T-helper 17 cell (primary cell): ENCODE measurements around the gene NKAIN2. TPM values are rescaled to one million over a fixed set of nuclear protein-coding genes. Genes with fewer than 3 reads are reported as not detected.

Source experiments
- ATAC-seq: fragments of 150-1000 bp; cut with Tn5 transposase; 2 replicates; pipeline ENCODE4 v1.10.0; 2021; ENCODE audit warnings: mild to moderate bottlenecking, moderate library complexity
- DNase-seq, 3 donors: peaks; one replicate each; pipeline versions ENCODE4 v3.0.0 to v3.0.0-alpha.2; 2020 to 2021
- H3K9me3 ChIP-seq: one replicate; pipeline ENCODE4 v1.7.0; 2013; ENCODE audit warnings: low read length, mild to moderate bottlenecking; ENCODE audit not compliant: control insufficient read depth, poor library complexity, severe bottlenecking
- H3K27ac Mint-ChIP-seq: one replicate; pipeline ENCODE4 v1.8.0; 2022; ENCODE audit warnings: mild to moderate bottlenecking, moderate library complexity, mixed read lengths
- H3K27me3 Mint-ChIP-seq: one replicate; pipeline ENCODE4 v1.8.0; 2022; ENCODE audit warnings: mixed read lengths
- H3K36me3 Mint-ChIP-seq: one replicate; pipeline ENCODE4 v1.8.0; 2022; ENCODE audit warnings: low read depth, mixed read lengths
- H3K4me1 Mint-ChIP-seq: one replicate; pipeline ENCODE4 v1.8.0; 2022; ENCODE audit warnings: mild to moderate bottlenecking, mixed read lengths
- H3K4me3 Mint-ChIP-seq: one replicate; pipeline ENCODE4 v1.8.0; 2022; ENCODE audit warnings: mild to moderate bottlenecking, moderate library complexity, mixed read lengths
- total RNA-seq, 4 donors: library from RNA in 2 of 4; stranded (reverse) in 2 of 4; gene quantifications; one replicate each; pipeline ENCODE4 v1.2.3 and lab custom pipeline; 2022 to 2026

Gene NKAIN2
- total RNA-seq, 2 donors from 2014 or later: 0.13 TPM; not detected in 1

DNA sequence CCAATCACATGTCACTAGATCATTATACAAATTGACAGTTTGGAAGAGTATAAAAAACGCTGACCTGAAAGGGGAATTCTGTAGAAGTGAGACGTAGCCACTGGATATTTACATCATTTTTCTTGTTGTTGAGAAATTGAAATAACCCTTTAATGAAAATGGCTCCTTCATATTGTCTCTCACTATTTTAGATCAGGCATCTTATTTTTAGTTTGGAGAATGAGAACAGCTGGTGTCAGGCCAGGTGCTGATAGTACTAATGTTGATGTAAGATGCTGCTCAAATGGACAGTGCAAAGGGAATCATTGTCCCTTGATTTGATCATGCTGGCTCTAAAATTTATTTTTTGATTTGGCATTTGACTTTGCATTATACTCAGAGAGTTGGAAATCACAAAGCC lies 17.4 kb downstream of the NKAIN2 start:
- Mint-ChIP-seq H3K36me3 (no peaks in the 10 kb centered on the region), H3K27ac (no peak overlapping the region), H3K4me1 (no peaks in the 10 kb centered on the region), H3K4me3 (no peak overlapping the region), H3K27me3 (no peaks in the 10 kb centered on the region)
- no peaks in the 10 kb centered on the region for H3K9me3 ChIP-seq
- ATAC-seq (no peak), DNase-seq (no peak)

DNA sequence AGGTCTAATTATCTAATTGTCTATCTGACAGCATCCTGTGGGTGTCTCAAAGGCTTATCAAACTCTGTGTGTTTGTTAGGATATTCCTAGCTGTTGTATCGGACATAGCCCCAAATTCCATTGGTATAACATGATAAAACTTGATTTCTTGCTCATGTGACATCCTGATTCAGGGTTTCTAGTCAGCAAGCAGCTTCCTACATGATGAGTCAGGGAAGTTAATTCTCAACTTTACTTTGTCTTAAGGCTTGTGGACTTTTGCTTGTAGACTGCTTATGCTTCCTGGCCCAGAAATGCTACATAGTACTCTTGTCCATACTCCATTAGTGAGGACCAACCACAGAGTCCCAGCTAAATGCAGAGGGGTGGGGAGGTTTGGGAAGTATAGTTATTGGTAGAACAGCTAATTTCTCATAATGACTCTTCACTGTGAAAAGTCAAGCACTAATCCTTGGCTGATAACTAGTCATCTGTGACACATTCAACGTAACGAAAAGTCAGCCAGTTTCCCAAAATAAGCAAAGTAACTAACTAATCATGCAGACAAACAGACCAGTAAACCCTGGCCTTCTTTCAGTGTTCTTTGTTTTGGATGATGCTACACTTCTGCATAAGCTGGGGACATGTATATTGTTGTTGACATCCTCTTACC lies 25.8 kb downstream of the NKAIN2 start:
- Mint-ChIP-seq H3K36me3 (no peaks in the 10 kb centered on the region), H3K27ac (no peak overlapping the region), H3K4me3 (no peak overlapping the region), H3K27me3 (no peaks in the 10 kb centered on the region), H3K4me1 (no peaks in the 10 kb centered on the region)
- no peak for ATAC-seq
- no peaks in the 10 kb centered on the region for H3K9me3 ChIP-seq
- no peak for DNase-seq

DNA sequence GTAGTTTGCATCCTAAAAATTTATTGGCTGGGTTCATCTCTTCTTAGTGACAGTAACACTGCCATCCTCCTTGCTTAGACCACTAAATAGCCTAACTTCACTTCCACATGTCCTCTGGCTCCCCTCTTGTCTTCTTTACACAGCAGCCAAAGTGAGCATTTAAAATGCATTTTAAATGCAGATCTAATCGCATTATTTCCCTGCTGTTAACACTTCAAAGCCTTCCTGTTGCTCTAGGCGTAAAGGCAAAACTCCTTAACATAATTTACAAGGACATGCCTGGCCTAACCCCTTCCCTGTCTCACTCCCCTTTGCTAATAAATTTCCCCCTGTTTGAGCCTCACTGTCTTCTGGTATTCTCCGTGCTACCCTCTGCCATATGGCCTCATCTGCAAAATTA lies 26.5 kb downstream of the NKAIN2 start:
- no peak for ATAC-seq
- H3K27me3 Mint-ChIP-seq: no peaks in the 10 kb centered on the region
- no peak overlapping the region for H3K4me3 Mint-ChIP-seq
- no peak overlapping the region for H3K27ac Mint-ChIP-seq
- DNase-seq: no peak
- H3K4me1 Mint-ChIP-seq: no peaks in the 10 kb centered on the region
- H3K36me3 Mint-ChIP-seq: no peaks in the 10 kb centered on the region
- H3K9me3 ChIP-seq: no peaks in the 10 kb centered on the region

DNA sequence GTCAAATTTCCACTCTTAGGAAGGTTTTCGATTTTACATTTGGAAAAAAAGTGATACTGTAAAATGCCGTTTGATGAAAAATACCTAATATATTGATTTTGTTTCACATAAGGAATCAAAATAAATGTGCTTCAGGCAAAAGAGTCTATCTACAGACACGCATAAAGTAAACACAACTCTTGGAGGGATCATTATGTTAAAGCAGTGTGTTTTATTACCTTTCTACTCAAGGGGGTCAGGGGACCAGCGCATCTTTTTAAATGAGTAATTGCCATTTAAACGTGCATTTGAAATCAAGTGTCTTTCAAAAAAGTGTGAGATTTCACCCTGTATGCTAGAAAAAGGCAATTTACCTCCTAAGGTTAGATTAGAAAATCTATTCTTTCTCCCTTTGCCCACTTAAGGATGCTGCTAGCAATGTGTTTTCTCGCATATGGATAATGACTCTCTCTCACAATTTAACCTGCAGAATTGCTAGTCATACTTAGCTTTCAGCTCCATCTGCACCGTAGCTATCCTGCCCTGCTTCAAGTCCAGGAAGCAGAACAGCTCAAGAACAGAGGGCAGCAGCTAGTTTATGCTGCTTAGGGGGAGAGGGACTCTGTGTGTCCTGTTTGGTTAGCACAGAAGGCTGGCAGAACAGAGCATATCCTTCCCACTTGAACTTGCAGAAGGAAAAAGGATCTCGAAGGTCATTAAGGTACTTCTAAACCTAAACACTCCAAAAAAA lies 35.0 kb downstream of the NKAIN2 start:
- Mint-ChIP-seq H3K4me1 (no peaks in the 10 kb centered on the region), H3K36me3 (no peaks in the 10 kb centered on the region), H3K4me3 (no peak overlapping the region), H3K27ac (no peak overlapping the region), H3K27me3 (no peaks in the 10 kb centered on the region)
- no peaks in the 10 kb centered on the region for H3K9me3 ChIP-seq
- ATAC-seq (no peak), DNase-seq (no peak)

DNA sequence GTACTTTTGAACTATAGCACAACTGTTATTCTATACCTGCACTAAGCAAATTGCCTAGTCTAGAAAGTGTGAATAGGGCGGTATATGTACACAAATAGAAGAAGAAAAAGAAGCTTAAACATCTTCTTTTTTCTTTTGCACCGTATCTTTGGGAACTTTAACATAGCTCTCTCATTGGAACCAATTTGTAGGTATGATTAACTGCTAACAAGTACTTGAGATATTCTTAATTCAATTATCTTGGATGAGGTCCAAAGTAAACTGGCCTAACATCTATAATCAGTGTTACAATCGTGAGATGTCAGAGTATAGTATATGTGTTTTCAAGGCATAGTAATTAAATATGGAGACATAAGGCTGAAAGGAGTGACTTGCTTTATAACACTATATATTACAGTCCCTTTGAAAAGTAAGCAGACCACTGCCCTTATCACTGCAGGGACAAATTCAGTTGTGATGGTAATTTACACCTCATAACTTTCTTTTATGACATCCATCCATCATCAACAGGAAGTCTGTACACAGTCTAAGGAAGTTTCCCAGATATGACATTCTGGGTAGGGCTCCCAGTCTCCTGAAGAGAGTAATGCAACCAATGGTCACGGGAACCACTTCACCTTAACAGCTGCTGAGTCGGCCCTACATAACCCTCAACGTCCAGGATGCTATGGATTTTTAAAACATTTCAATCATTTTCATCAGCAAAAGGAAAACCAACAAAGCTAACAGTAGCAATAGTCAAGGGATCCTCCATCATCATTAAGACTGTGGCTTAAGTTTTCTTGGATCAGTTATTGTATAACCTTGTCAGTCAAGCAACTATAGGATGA lies 37.6 kb downstream of the NKAIN2 start:
- Mint-ChIP-seq H3K27ac (no peak overlapping the region), H3K4me3 (no peak overlapping the region), H3K4me1 (no peaks in the 10 kb centered on the region), H3K27me3 (no peaks in the 10 kb centered on the region), H3K36me3 (no peaks in the 10 kb centered on the region)
- ATAC-seq (no peak), DNase-seq (no peak)
- H3K9me3 ChIP-seq: no peaks in the 10 kb centered on the region

DNA sequence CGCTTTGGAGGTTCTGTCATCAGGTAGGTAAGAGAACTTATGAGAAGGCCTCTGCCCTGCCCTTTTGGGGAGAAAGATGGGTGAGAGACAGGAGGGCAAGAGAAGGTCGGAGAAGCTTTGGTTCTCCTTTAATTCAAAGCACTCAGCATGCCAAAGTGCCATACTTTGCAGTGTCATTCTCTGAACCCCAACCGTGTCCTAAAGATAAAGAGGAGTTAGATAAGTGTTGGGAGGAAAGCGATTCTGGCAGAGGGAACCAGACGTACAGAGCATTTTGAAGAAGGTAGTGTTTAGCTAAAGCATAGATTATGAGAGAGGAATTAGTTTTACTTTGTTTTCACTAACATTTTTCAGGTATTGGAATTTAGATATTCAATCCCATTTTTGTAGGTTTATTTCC lies 40.3 kb downstream of the NKAIN2 start:
- Mint-ChIP-seq H3K4me1 (no peaks in the 10 kb centered on the region), H3K36me3 (no peaks in the 10 kb centered on the region), H3K4me3 (no peak overlapping the region), H3K27me3 (no peaks in the 10 kb centered on the region), H3K27ac (no peak overlapping the region)
- no peaks in the 10 kb centered on the region for H3K9me3 ChIP-seq
- ATAC-seq: no peak
- no peak for DNase-seq

DNA sequence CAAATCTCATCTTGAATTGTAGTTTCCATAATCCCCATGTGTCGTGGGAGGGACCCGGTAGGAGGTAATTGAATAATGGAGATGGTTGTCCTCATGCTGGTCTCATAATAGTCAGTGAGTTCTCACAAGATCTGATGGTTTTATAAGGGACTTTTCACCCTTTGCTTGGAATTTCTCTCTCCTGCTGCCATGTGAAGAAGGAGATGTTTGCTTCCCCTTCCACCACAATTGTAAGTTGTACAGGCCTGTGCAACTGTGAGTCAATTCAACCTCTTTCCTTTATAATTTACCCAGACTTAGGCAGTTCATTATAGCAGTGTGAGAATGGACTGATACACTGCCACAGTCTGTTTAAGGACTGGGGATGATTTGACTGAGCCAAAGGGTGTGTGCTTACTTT lies 44.7 kb downstream of the NKAIN2 start:
- Mint-ChIP-seq H3K36me3 (no peaks in the 10 kb centered on the region), H3K4me1 (no peaks in the 10 kb centered on the region), H3K4me3 (no peak overlapping the region), H3K27ac (no peak overlapping the region), H3K27me3 (no peaks in the 10 kb centered on the region)
- no peak for ATAC-seq
- no peak for DNase-seq
- no peaks in the 10 kb centered on the region for H3K9me3 ChIP-seq

DNA sequence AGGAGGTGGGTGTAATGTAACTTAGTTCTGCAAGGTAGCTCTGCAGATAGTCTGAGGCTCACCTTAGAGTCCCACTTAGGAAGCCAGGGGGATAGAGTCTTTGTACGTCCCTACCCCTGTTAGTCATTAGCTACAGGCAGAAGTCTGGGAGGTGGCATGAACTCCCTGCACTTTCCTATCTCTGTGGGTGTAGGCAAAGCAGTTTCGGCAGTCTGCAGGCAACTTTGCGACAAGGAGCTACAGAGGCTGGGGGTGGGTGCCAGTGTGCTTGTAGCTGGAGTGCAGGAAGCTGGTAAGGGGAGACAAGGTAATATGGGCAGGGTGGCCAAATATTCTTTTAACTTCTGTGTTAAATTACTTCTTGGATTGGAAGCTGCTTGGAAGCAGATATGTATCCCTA lies 45.7 kb downstream of the NKAIN2 start:
- Mint-ChIP-seq H3K4me3 (no peak overlapping the region), H3K4me1 (no peaks in the 10 kb centered on the region), H3K27me3 (no peaks in the 10 kb centered on the region), H3K27ac (no peak overlapping the region), H3K36me3 (no peaks in the 10 kb centered on the region)
- DNase-seq (no peak), ATAC-seq (no peak)
- H3K9me3 ChIP-seq: no peaks in the 10 kb centered on the region

DNA sequence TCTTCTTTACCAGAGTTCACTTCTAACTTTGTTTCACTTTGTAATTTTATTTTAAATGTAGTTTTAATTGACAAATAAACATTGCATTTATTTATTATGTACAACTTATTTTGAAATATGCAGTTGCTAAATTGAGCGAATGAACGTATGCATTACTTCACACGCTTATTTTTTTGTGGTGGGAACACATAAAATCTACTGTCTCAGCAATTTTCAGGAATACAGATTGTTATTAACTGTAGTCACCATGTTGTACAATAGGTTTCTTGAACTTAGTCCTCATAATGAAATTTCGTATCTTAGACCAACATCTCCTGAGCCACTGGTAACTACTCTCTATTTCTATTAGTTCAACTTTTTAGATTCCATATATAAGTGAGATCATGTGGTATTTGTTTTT lies 46.9 kb downstream of the NKAIN2 start:
- H3K9me3 ChIP-seq: no peaks in the 10 kb centered on the region
- Mint-ChIP-seq H3K4me3 (no peak overlapping the region), H3K27me3 (no peaks in the 10 kb centered on the region), H3K27ac (no peak overlapping the region), H3K4me1 (no peaks in the 10 kb centered on the region), H3K36me3 (no peaks in the 10 kb centered on the region)
- ATAC-seq (no peak), DNase-seq (no peak)

DNA sequence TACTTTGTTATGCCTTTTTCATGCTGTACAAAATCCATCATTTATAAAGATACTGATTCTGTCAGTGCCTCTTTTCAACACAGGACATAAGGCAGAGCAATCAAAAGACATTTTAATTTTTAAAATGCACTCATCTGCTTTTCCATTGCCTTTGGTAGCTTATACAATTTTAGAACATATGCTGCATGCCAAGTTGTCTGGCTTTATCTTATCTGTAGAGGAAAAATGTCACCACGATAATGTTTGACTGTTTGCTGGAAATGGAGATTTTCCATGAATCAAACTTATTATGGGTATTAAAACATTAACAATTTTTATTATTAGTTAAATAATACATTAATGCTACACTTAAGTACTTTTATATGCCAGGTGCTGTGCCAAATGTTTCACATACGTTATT lies 50.5 kb downstream of the NKAIN2 start:
- no peak overlapping the region for H3K4me3 Mint-ChIP-seq
- no peaks in the 10 kb centered on the region for H3K9me3 ChIP-seq
- H3K27ac Mint-ChIP-seq: no peak overlapping the region
- H3K4me1 Mint-ChIP-seq: no peaks in the 10 kb centered on the region
- no peak for ATAC-seq
- H3K36me3 Mint-ChIP-seq: no peaks in the 10 kb centered on the region
- DNase-seq: no peak
- H3K27me3 Mint-ChIP-seq: no peaks in the 10 kb centered on the region

DNA sequence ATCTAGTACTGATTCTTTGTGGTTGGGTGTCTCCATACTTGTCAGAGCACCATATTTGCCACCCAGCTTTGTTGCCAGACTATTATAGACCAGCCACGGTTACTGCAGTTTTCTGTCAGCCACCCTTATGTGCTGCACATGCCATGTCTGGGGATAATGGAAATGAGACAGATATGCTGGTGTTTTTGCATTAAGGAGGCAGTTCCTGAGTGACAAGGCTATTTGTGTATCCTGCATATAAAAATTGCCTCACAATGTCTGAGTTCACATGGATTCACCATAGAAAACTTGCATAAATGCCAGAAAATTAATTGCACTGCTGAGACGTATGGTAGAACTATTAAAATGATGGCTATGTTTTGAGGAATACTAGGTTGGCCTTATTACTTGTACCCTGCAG lies 51.8 kb downstream of the NKAIN2 start:
- Mint-ChIP-seq H3K4me1 (no peaks in the 10 kb centered on the region), H3K36me3 (no peaks in the 10 kb centered on the region), H3K27me3 (no peaks in the 10 kb centered on the region), H3K4me3 (no peak overlapping the region), H3K27ac (no peak overlapping the region)
- H3K9me3 ChIP-seq: no peaks in the 10 kb centered on the region
- DNase-seq (no peak), ATAC-seq (no peak)

DNA sequence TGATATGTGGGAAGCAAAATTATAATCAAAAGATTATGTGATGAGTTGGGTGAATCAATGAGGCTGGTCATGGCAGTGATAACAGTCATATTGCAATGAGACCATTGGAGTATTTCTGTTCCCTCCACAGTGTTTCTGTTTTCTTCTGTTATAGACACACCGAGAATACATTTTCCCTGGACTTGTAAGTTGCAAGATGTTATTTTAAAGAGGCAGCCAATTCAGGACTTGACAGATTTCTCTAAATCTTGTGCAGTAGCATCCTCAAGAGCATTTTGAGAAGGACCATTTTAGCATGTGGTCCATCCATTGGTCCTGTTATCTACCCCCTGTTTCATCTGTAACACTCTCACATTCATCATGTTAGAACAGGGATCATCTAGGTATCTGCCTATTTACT lies 55.6 kb downstream of the NKAIN2 start:
- Mint-ChIP-seq H3K4me1 (no peaks in the 10 kb centered on the region), H3K4me3 (no peak overlapping the region), H3K27me3 (no peaks in the 10 kb centered on the region), H3K36me3 (no peaks in the 10 kb centered on the region), H3K27ac (no peak overlapping the region)
- ATAC-seq (no peak), DNase-seq (no peak)
- no peaks in the 10 kb centered on the region for H3K9me3 ChIP-seq

DNA sequence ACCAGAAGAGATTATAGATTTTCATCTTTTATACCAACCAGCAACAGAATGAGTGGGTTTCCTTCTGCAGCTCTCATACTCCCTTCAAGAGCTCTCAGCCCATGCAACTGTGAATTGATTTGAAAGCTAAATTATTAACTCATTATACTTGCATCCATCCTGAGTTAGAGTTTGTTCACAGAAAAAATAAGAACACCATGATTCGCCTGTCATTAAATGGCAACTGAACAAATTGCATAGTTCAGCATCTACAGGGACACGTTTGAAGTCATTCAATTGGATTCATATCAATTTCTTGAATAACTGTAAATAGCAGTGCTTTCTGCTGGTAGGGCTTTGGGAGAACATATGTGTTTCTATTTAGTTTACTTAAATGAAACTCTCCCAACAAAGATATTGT lies 65.7 kb downstream of the NKAIN2 start:
- H3K9me3 ChIP-seq: no peaks in the 10 kb centered on the region
- no peak for DNase-seq
- Mint-ChIP-seq H3K27ac (no peak overlapping the region), H3K27me3 (no peaks in the 10 kb centered on the region), H3K4me1 (no peaks in the 10 kb centered on the region), H3K4me3 (no peak overlapping the region), H3K36me3 (no peaks in the 10 kb centered on the region)
- no peak for ATAC-seq
